B cell (primary cell): ENCODE data around the gene SPSB3. TPM values are rescaled to one million over a fixed set of nuclear protein-coding genes. Genes with fewer than 3 reads are reported as not detected.

Experiments used
- ATAC-seq: fragments of 200-7000 bp; cut with Tn5 transposase; one replicate; pipeline ENCODE4 v1.10.0; 2021; ENCODE audit warnings: low read depth, mild to moderate bottlenecking, moderate number of reproducible peaks, moderate library complexity
- CTCF ChIA-PET: fragments of 350-600 bp; sonication (Branson Sonifier 250); formaldehyde crosslinking; loops from one replicate; lab custom pipeline; 2021; ENCODE audit warnings: antibody characterized with exemption, inconsistent platforms; lab: Charles Lee
- POLR2A ChIA-PET: fragments of 350-600 bp; sonication (Branson Sonifier 250); formaldehyde crosslinking; loops from one replicate; lab custom pipeline; 2021; ENCODE audit warnings: antibody characterized with exemption; lab: Charles Lee
- DNase-seq: peaks from one replicate; pipeline ENCODE4 v3.0.0; 2013
- H2AFZ ChIP-seq: 2 replicates; pipeline ENCODE4 v1.6.1; 2012; ENCODE audit warnings: mild to moderate bottlenecking, low read depth, low read length; ENCODE audit not compliant: insufficient read depth, poor library complexity, severe bottlenecking
- H3K27ac ChIP-seq, 2 donors: 1 replicate in 1 of 2; 2 replicates in 1 of 2; pipeline ENCODE4 v1.5.1; 2012 to 2013; ENCODE audit warnings: low read length in 2 of 2, mild to moderate bottlenecking in 2 of 2, moderate library complexity in 1 of 2
- H3K27me3 ChIP-seq, 4 experiments: fragments of 200-600 bp in 1 of 4; sonication (generic) in 1 of 4; replicated peaks in 1 of 4; 1 replicate in 2 of 4; 2 replicates in 2 of 4; pipeline versions ENCODE4 v1.6.1 to v1.7.0; 2013 to 2016; ENCODE audit warnings: low read length in 3 of 4, mild to moderate bottlenecking in 2 of 4, mixed read lengths in 1 of 4, moderate library complexity in 1 of 4; ENCODE audit not compliant: insufficient read depth in 4 of 4, control insufficient read depth in 3 of 4; ENCODE audit errors: control extremely low read depth in 1 of 4
- H3K36me3 ChIP-seq, 2 experiments: replicated peaks in 1 of 2; 1 replicate in 1 of 2; 2 replicates in 1 of 2; pipeline versions ENCODE4 v1.6.1 to v1.7.1; 2013; ENCODE audit warnings: low read length in 1 of 2; ENCODE audit not compliant: insufficient read depth in 2 of 2, control insufficient read depth in 1 of 2; ENCODE audit errors: control extremely low read depth in 1 of 2, extremely low read depth in 1 of 2
- H3K4me1 ChIP-seq, 2 donors: fragments of 200-600 bp in 1 of 2; sonication (generic) in 1 of 2; 1 replicate in 1 of 2; 2 replicates in 1 of 2; pipeline versions ENCODE4 v1.5.1 to v1.6.1; 2013 to 2017; ENCODE audit warnings: low read length in 2 of 2; ENCODE audit not compliant: control insufficient read depth in 2 of 2, insufficient read depth in 2 of 2
- H3K4me2 ChIP-seq: replicated peaks from 2 replicates; pipeline ENCODE3; 2012; ENCODE audit warnings: mild to moderate bottlenecking, low read depth, low read length; ENCODE audit not compliant: poor library complexity, severe bottlenecking
- H3K4me3 ChIP-seq, 5 experiments: fragments of 200-600 bp in 1 of 5; sonication (generic) in 1 of 5; 1 replicate in 3 of 5; 2 replicates in 2 of 5; pipeline versions ENCODE4 v1.5.1 to v1.7.0; 2011 to 2016; ENCODE audit warnings: low read length in 4 of 5, mild to moderate bottlenecking in 4 of 5, low read depth in 2 of 5, control low read depth in 1 of 5, moderate library complexity in 1 of 5; ENCODE audit not compliant: insufficient read depth in 1 of 5; ENCODE audit errors: control extremely low read depth in 1 of 5, extremely low read depth in 1 of 5
- H3K79me2 ChIP-seq: fragments of 200-600 bp; sonication (generic); one replicate; pipeline ENCODE4 v1.6.0; 2016; ENCODE audit warnings: low read length; ENCODE audit not compliant: control insufficient read depth, insufficient read depth
- H3K9ac ChIP-seq: fragments of 200-600 bp; sonication (generic); 2 replicates; pipeline ENCODE4 v1.6.1; 2017; ENCODE audit warnings: mild to moderate bottlenecking, low read length, moderate library complexity
- H3K9me3 ChIP-seq, 3 donors: one replicate each; pipeline versions ENCODE4 v1.6.1 to v1.7.1; 2013; ENCODE audit warnings: low read length in 2 of 3; ENCODE audit not compliant: control insufficient read depth in 2 of 3, insufficient read depth in 1 of 3; ENCODE audit errors: control extremely low read depth in 1 of 3
- H4K20me1 ChIP-seq: 2 replicates; pipeline ENCODE4 v1.6.0; 2012; ENCODE audit warnings: mild to moderate bottlenecking, low read length; ENCODE audit not compliant: insufficient read depth, control insufficient read depth, poor library complexity, severe bottlenecking
- H3K27ac Mint-ChIP-seq: one replicate; pipeline ENCODE4 v1.8.0; 2021; ENCODE audit warnings: mixed read lengths
- H3K27me3 Mint-ChIP-seq: one replicate; pipeline ENCODE4 v1.8.0; 2021; ENCODE audit warnings: mixed read lengths
- H3K4me1 Mint-ChIP-seq: one replicate; pipeline ENCODE4 v1.8.0; 2021; ENCODE audit warnings: mixed read lengths
- H3K4me3 Mint-ChIP-seq: one replicate; pipeline ENCODE4 v1.8.0; 2021; ENCODE audit warnings: mixed read lengths
- H3K9me3 Mint-ChIP-seq: one replicate; pipeline ENCODE4 v1.8.0; 2022; ENCODE audit warnings: mixed read lengths; ENCODE audit not compliant: insufficient read depth
- CTCF ChIP-seq: fragments of 200-600 bp; IDR thresholded peaks from one replicate; pipeline ENCODE4 v1.8.0; 2022; ENCODE audit warnings: antibody characterized with exemption, mild to moderate bottlenecking
- EZH2 ChIP-seq: IDR thresholded peaks from 2 replicates; pipeline ENCODE4 v1.6.1; 2012; ENCODE audit warnings: borderline replicate concordance, low read depth, mild to moderate bottlenecking, moderate library complexity, low read length; ENCODE audit not compliant: insufficient read depth, poor library complexity, severe bottlenecking
- WGBS: methylation state at CpG from one replicate; pipeline ENCODE4 v1.1.5; 2013; ENCODE audit warnings: missing lambda C conversion rate; ENCODE audit not compliant: insufficient coverage; 5-methylcytosine and 5-hydroxymethylcytosine counted together
- intact Hi-C: fragments of 100-400 bp; cut with micrococcal nuclease; formaldehyde crosslinking; loops from one replicate; pipeline ENCODE4 v1.10.0; 2022
- polyA plus RNA-seq: library from polyadenylated mRNA; depleted of rRNA; stranded (reverse); fragments of >200 nt; gene quantifications from 2 replicates; pipeline ENCODE4 v1.2.3, GENCODE V29; 2012
- total RNA-seq, 2 donors: library from RNA; stranded (reverse); fragments of 120-200 nt in 1 of 2; gene quantifications; 1 replicate in 1 of 2; 2 replicates in 1 of 2; pipeline versions ENCODE4 v1.2.3 to v1.2.4, GENCODE V29; 2013 to 2022

SPSB3 gene
- total and polyA plus RNA-seq, 2 donors (not counting 1 experiment from before 2014, with no cell fraction given) = 91.2 to 264 TPM

GRCh38 chr16:1810106-1810505 lies 27.7 kb upstream of the SPSB3 start:
- ChIA-PET CTCF (no interaction called here), POLR2A (no interaction called here)
- Histone ChIP-seq H3K27me3 (no peaks in the 10 kb centered on the region), H3K79me2 (no peaks in the 10 kb centered on the region), H4K20me1 (peaks cover 9% of the 10 kb centered on the region), H2AFZ (no peak overlapping the region), H3K4me1 (no peaks in the 10 kb centered on the region), H3K4me2 (no peak overlapping the region), H3K36me3 (peaks cover 3 to 36% of the 10 kb centered on the region in 2 experiments), H3K9ac (no peak overlapping the region), H3K9me3 (peaks cover 0 to 12% (median 0%) of the 10 kb centered on the region in 3 donors), H3K4me3 (no peak overlapping the region), H3K27ac (no peak overlapping the region)
- TF ChIP-seq CTCF = no peak
- 97% methylated on average over 10 of the region's 16 CpGs for WGBS
- intact Hi-C loops = no loop called here
- no peaks in the 10 kb centered on the region for H3K4me1 Mint-ChIP-seq
- H3K9me3 Mint-ChIP-seq = no peaks in the 10 kb centered on the region
- no peaks in the 10 kb centered on the region for H3K27me3 Mint-ChIP-seq
- DNase-seq = no peak
- no peak overlapping the region for H3K4me3 Mint-ChIP-seq
- ATAC-seq = no peak
- no peak overlapping the region for H3K27ac Mint-ChIP-seq

- H3K27me3 ChIP-seq = no peaks in the 10 kb centered on the region
- no peak overlapping the region for H3K9ac ChIP-seq
- H3K4me3 ChIP-seq = no peak overlapping the region
- H3K27me3 Mint-ChIP-seq = no peaks in the 10 kb centered on the region
- peaks cover 1 to 34% of the 10 kb centered on the region in 2 experiments for H3K36me3 ChIP-seq
- H3K4me1 Mint-ChIP-seq = no peaks in the 10 kb centered on the region
- DNase-seq (no peak), ATAC-seq (no peak)
- H4K20me1 ChIP-seq = peaks cover 9% of the 10 kb centered on the region
- no peak overlapping the region for H2AFZ ChIP-seq
- no peak for TF ChIP-seq CTCF
- no peak for TF ChIP-seq EZH2
- H3K9me3 ChIP-seq = peaks cover 0 to 12% (median 0%) of the 10 kb centered on the region in 3 donors
- ChIA-PET CTCF (no interaction called here), POLR2A (no interaction called here)
- intact Hi-C loops = no loop called here
- H3K9me3 Mint-ChIP-seq = no peaks in the 10 kb centered on the region
- no peak overlapping the region for H3K4me3 Mint-ChIP-seq
- H3K4me1 ChIP-seq = no peaks in the 10 kb centered on the region
- WGBS = 88% methylated on average over 23 of the region's 28 CpGs
- no peak overlapping the region for H3K27ac Mint-ChIP-seq
- H3K79me2 ChIP-seq = no peaks in the 10 kb centered on the region
- H3K27ac ChIP-seq = no peak overlapping the region
- H3K4me2 ChIP-seq = no peak overlapping the region
Measured at GRCh38 chr16:1809281-1809801, 27.0 kb upstream of the SPSB3 start.
